C1 segment of cervical spinal cord (tissue), 14 donors: Measurements from ENCODE around the gene CUBN.

Experiments used
- DNase-seq, 14 donors: peaks; one replicate each; lab custom pipeline; 2025; lab: John Stamatoyannopoulos, UW

CUBN gene

GRCh38 chr10:17129741-17130140 is at the start of gene CUBN:
Gene CUBN, minus strand, starts transcription at chr10:17129811. Its CDS starts 46 bp downstream, at chr10:17129765.
- DNase-seq, result no peak

GRCh38 chr10:17179002-17179401 is 49.4 kb upstream of the CUBN start:
- no peak for DNase-seq

GRCh38 chr10:17178006-17178405 is 48.4 kb upstream of the CUBN start:
- no peak for DNase-seq

- no peak for DNase-seq
Measured at GRCh38 chr10:17177014-17177413, 47.4 kb upstream of the CUBN start.

- no peak for DNase-seq
Measured at GRCh38 chr10:17176091-17176490, 46.5 kb upstream of the CUBN start.

GRCh38 chr10:17175551-17175950 is 45.9 kb upstream of the CUBN start:
- no peak for DNase-seq

GRCh38 chr10:17174626-17175025 is 45.0 kb upstream of the CUBN start:
- no peak for DNase-seq

GRCh38 chr10:17171141-17171641 is 41.6 kb upstream of the CUBN start:
- no peak for DNase-seq

GRCh38 chr10:17169803-17170202 is 40.2 kb upstream of the CUBN start:
- DNase-seq, result no peak

GRCh38 chr10:17166699-17167098 is 37.1 kb upstream of the CUBN start:
- DNase-seq, result no peak

- no peak for DNase-seq
Measured at GRCh38 chr10:17162828-17163227, 33.2 kb upstream of the CUBN start.

- DNase-seq, result no peak
Measured at GRCh38 chr10:17161775-17162174, 32.2 kb upstream of the CUBN start.

- no peak for DNase-seq
Measured at GRCh38 chr10:17157024-17157423, 27.4 kb upstream of the CUBN start.

- no peak for DNase-seq
Measured at GRCh38 chr10:17155826-17156225, 26.2 kb upstream of the CUBN start.

GRCh38 chr10:17154116-17154515 is 24.5 kb upstream of the CUBN start:
- DNase-seq, result no peak

GRCh38 chr10:17153321-17153720 is 23.7 kb upstream of the CUBN start:
- no peak for DNase-seq

- DNase-seq, result no peak
Measured at GRCh38 chr10:17151716-17152115, 22.1 kb upstream of the CUBN start.

GRCh38 chr10:17147884-17148489 is 18.4 kb upstream of the CUBN start:
- no peak for DNase-seq

- no peak for DNase-seq
Measured at GRCh38 chr10:17146892-17147291, 17.3 kb upstream of the CUBN start.

GRCh38 chr10:17145239-17145638 is 15.6 kb upstream of the CUBN start:
- no peak for DNase-seq

GRCh38 chr10:17144757-17145156 is 15.1 kb upstream of the CUBN start:
- DNase-seq, result no peak

GRCh38 chr10:17144032-17144431 is 14.4 kb upstream of the CUBN start:
- DNase-seq, result no peak

GRCh38 chr10:17143055-17143690 is 13.6 kb upstream of the CUBN start:
- DNase-seq, result no peak
